ENCODE data around the gene ADAM12. TPM values are rescaled to one million over a fixed set of nuclear protein-coding genes. Genes with fewer than 3 reads are reported as not detected.

The ADAM12 gene
- total RNA-seq, 4 donors from 2014 or later = 0.26 to 1.6 (median 0.47) TPM; not detected in 1

DNA sequence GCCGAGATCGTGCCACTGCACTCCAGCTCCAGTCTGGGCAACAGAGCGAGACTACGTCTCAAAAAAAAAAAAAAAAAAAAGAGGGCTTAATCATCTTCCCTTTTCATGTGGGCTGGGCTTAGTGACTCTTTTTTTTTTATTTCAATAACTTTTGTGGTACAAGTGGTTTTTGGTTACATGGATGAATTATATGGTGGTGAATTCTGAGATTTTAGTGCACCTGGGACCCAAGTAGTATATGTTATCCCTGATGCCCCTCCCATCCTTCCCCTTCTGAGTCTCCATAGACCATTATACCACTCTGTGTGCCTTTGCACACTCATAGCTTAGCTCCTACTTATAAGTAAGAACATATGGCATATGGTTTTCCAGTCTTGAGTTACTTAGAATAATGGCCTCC, 4.8 kb upstream of the ADAM12 start:
- WGBS, 2 donors = 93 to 94% methylated on average over 4 of the region's 4 CpGs
- no peak for DNase-seq (ENCODE audit: low spot score in 2 of 2)
- H3K4me3 ChIP-seq (ENCODE audit: low read depth, poor library complexity, severe bottlenecking) = no peak overlapping the region
- TF ChIP-seq, protein P1, sequence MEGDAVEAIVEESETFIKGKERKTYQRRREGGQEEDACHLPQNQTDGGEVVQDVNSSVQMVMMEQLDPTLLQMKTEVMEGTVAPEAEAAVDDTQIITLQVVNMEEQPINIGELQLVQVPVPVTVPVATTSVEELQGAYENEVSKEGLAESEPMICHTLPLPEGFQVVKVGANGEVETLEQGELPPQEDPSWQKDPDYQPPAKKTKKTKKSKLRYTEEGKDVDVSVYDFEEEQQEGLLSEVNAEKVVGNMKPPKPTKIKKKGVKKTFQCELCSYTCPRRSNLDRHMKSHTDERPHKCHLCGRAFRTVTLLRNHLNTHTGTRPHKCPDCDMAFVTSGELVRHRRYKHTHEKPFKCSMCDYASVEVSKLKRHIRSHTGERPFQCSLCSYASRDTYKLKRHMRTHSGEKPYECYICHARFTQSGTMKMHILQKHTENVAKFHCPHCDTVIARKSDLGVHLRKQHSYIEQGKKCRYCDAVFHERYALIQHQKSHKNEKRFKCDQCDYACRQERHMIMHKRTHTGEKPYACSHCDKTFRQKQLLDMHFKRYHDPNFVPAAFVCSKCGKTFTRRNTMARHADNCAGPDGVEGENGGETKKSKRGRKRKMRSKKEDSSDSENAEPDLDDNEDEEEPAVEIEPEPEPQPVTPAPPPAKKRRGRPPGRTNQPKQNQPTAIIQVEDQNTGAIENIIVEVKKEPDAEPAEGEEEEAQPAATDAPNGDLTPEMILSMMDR (IDR thresholded peaks at IDR 0.05) = no peak
- TF ChIP-seq POLR2A (IDR thresholded peaks at IDR 0.05) = no peak
- intact Hi-C loops (cut with DNase I; ENCODE audit: low total_unique reads) = no loop called here

DNA sequence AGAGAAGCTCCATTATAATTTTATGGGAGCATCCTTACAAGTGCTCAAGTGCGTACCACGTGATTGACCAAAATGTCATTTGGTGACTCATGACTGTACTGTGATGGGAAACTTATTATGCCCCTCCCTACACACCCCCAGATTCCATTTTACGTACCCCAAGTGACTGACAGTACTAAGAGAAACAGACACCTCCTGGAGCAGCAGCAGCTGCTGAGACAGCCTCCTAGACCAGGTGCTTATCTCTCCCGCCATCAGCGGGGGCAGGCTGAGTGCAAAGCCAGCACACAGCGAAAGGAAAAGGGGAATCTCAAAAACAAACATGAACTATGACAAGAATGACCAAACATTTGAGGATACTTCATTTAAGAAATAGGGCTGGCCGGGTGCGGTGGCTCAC, 4.2 kb upstream of the ADAM12 start:
- TF ChIP-seq, protein P1 (IDR thresholded peaks at IDR 0.05) = no peak
- no peak for TF ChIP-seq POLR2A (IDR thresholded peaks at IDR 0.05)
- H3K4me3 ChIP-seq (ENCODE audit: low read depth, poor library complexity, severe bottlenecking) = no peak overlapping the region
- DNase-seq (ENCODE audit: low spot score in 2 of 2) = no peak
- intact Hi-C loops (cut with DNase I; ENCODE audit: low total_unique reads) = no loop called here
- 81 to 88% methylated on average over 8 of the region's 8 CpGs for WGBS, 2 donors

DNA sequence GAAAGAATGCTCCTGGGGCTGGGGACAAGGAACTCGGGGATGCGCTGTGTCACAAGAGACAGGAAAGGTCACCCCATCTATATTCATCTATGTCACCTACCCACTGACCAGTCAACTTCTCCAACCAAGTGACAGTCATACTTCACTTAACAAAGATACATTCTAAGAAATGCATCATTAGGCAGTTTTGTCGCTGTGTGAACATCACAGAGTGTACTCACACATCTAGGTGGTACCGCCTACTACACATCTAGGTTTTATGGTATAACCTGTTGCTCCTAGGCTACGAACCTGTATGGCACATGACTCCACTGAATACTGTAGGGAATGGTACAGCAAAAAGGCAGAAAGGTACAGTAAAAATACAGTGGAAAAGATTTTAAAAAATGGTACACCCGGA, 3.8 kb upstream of the ADAM12 start:
- no peak for DNase-seq (ENCODE audit: low spot score in 2 of 2)

DNA sequence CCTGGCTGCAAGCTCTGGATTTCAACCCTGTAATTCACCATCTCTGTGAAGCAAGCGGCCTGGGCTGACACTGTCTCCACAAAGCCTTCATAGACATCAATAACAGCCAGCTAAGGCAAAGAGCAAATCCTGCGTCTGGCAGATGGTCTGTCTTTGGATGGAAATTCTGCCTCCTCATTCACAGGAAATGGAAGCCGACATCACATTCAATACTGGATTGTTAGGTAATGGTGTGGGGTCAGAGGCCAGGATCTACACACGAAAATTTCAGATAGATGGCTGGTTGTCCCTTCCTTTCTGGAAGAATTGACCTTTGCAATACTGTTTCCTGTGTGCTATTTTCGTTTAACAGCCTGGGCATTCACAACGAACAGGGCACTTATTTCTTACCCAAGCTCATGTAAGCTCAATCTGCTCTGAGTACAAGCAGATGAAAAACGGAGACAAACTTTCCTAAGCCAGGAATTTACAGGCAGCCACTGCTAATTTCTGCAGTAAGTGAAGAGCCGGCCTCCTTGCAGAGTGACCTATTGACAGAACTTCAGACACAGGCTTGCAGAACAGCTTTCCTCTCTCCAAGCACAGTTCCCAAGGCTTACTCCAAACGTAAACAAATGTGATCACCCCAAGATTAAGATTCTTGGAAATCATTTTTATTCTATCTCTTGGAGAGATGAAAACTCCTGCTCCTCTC, 3.1 kb upstream of the ADAM12 start:
- H3K4me3 ChIP-seq (ENCODE audit: low read depth, poor library complexity, severe bottlenecking) = no peak overlapping the region
- TF ChIP-seq POLR2A (IDR thresholded peaks at IDR 0.05) = no peak
- TF ChIP-seq, protein P1 (IDR thresholded peaks at IDR 0.05) = no peak
- 49 to 56% methylated on average over 9 of the region's 9 CpGs for WGBS, 2 donors
- no peak for DNase-seq (ENCODE audit: low spot score in 2 of 2)
- intact Hi-C loops (cut with DNase I; ENCODE audit: low total_unique reads) = no loop called here

More for the DNA sequence above, 3.8 kb upstream of the ADAM12 start:
- intact Hi-C loops (cut with DNase I; ENCODE audit: low total_unique reads) = no loop called here
- WGBS, 2 donors = 92 to 95% methylated on average over 6 of the region's 6 CpGs
- no peak overlapping the region for H3K4me3 ChIP-seq (ENCODE audit: low read depth, poor library complexity, severe bottlenecking)
- no peak for TF ChIP-seq POLR2A (IDR thresholded peaks at IDR 0.05)
- TF ChIP-seq, protein P1 (IDR thresholded peaks at IDR 0.05) = no peak

DNA sequence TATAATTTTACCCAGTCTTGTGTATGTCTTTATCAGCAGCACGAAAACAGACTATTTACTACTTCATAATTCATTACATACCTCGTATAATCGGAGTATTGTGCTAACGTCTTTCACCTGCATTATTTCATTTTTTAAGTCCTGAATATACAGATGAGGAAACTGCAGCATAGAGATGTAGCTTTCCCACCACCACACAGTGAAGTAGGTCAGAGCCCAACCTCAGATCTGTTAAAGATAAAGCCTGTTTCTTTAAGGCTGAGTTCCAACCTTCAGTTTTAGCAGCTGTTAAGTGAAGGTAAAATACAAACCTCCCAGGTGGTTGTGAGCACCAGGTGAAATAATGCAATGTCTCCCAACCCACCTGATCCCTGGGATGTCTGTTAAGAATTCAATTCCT, 2.0 kb upstream of the ADAM12 start:
- WGBS, 2 donors = 93 to 97% methylated on average over 4 of the region's 4 CpGs
- intact Hi-C loops (cut with DNase I; ENCODE audit: low total_unique reads) = no loop called here
- DNase-seq (ENCODE audit: low spot score in 2 of 2) = no peak
- H3K4me3 ChIP-seq (ENCODE audit: low read depth, poor library complexity, severe bottlenecking) = no peak overlapping the region
- TF ChIP-seq POLR2A (IDR thresholded peaks at IDR 0.05) = no peak
- TF ChIP-seq, protein P1 (IDR thresholded peaks at IDR 0.05) = no peak
